Kasumi-1 (cell line): ENCODE data around the gene PRKRIP1.
"Not testable (repeated sequence)": the region's sequence is repeated elsewhere in the genome, so short reads cannot be mapped to it uniquely, and the experiment has no call there.

Experiments
- DNase-seq, 2 experiments: peaks; one replicate each; lab custom pipeline; 2025; lab: John Stamatoyannopoulos, UW

The PRKRIP1 gene, protein sequence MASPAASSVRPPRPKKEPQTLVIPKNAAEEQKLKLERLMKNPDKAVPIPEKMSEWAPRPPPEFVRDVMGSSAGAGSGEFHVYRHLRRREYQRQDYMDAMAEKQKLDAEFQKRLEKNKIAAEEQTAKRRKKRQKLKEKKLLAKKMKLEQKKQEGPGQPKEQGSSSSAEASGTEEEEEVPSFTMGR

GRCh38 chr7:102395873-102396709 lies at the start of gene PRKRIP1:
Gene PRKRIP1, plus strand, starts transcription at chr7:102396363. Its CDS starts 49 bp downstream, at chr7:102396412.
- peak; percentile 68 to 83 for DNase-seq

- not testable (repeated sequence) for DNase-seq
Observed at GRCh38 chr7:102346983-102347382, 49.2 kb upstream of the PRKRIP1 start.

DNA sequence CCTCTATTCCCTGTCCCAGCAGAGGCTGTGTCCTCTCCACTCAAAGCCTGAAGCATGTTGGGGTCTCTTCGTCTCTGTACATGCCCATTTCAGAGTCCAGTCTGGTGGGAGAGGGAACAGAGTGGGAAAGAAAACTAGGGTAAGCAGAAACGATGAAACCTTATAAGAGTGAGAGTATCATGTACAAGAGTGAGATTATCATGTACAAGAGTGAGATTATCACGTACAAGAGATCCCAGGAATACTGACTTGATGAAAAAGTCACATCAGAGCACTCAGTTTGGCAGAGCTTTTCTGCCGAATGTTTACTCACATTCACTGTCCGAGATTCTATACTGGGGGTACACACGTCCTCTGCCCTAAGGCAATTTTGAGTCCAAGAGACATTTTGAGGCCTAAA lies 39.8 kb upstream of the PRKRIP1 start, which contains the start of gene SPDYE6:
SPDYE6 (minus strand) TSS at position 101 of the 400 bp plus-strand sequence. CDS start 421 bp downstream, outside the sequence.
- not testable (repeated sequence) for DNase-seq

DNA sequence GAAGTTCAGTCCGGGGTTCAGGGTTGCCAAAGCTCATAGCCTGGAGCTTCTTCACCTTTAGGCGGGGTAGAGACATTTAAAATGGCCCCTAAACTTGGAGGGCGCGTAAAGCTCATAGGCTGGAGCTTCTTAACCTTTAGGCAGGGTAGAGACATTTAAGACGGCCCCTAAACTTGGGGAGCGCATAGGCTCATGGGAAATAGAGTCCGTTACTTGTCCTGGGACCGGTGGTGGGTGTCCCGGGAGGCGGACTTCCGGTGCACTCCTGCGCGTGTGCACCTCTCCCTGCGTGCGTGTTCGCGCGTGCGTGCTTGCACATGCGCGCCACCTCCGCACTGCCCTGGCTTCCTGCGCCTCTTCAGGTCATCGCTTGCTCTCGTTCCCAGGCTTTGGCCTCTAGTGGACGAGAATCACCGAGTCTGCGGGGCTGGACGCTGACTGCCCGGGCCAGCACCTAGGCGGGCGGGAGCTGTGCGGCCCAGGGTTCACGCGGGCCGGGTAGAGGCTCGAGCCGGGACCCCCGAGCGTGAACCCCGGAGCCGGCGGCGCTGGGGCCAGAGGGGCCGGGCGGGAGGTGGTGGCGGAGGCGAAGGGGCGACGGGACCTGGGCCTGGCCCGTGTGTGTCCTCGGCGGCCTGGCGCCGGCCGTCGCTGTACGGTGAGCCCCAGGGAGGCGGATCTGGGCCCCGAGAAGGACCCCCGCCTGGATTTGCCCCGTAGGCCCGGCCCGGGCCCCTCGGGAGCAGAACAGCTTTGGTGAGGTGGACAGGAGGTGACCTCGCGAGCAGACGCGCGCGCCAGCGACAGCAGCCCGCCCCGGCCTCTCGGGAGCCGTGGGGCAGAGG lies 32.4 kb upstream of the PRKRIP1 start:
- DNase-seq: peak; percentile 98

DNA sequence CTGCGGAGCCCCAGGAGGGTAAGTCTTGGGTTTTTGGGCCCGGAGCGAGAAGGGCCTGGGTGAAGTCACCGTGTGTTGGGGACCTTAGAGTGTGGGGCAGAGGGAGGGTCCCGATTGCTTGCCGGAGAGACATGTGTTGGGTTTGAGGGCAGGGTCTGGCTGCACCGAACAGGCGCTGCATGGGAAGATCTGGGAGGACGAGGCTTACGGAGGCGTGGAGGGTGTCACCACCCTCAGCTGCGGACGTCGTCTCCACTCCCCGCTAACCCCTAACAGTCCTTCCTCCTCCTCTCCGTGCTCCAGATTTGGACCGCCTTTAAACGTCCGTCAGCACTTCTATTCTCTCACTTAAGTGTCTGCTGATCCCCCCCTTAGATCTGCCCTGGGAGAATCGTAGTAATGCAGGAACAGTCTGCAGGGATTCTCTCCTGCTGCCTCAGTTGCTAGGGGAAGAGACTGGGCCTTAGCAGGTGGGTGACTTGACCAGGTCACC lies 31.7 kb upstream of the PRKRIP1 start:
- DNase-seq: not testable (repeated sequence)

DNA sequence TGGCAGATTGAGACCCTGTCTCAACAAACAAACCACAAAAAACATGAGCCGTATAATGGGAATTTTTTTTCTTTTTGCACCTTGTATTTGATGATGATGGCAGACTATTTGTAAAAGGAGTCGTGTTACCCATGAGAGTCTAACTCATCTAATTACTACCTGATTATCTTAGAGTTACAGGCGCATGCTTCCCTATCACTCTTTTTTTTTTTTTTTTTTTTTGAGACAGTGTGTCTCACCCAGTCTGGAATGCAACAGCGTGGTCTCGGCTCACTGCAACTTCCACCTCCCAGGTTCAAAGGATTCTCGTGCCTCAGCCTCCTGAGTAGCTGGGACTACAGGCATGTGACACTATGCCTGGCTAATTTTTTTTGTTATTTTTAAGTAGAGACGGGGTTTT lies 30.8 kb upstream of the PRKRIP1 start:
- DNase-seq: not testable (repeated sequence)

DNA sequence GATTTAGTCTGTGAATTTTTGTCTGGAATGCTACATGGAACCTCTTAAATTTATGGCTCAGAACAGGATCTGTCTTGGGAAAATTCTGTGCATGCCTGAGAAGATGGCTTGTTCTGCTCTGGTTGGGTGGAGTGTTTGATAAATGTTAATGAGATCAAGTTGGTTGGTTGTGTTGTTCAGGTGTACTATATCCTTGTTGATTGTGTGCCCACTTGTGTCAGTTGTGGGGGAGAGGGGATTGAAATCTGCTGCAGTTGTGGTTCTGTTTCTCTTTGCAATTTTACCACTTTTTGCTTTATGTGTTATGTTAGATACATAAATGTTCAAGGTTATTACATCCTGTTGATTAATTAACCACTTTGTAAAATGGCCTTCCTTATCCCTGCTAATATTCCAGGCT lies 26.1 kb upstream of the PRKRIP1 start:
- not testable (repeated sequence) for DNase-seq

GRCh38 chr7:102372796-102373195 lies 23.4 kb upstream of the PRKRIP1 start:
- not testable (repeated sequence) for DNase-seq

GRCh38 chr7:102376964-102377466 lies 19.1 kb upstream of the PRKRIP1 start:
- no peak for DNase-seq

- DNase-seq: not testable (repeated sequence)
Observed at GRCh38 chr7:102380837-102381236, 15.3 kb upstream of the PRKRIP1 start.

DNA sequence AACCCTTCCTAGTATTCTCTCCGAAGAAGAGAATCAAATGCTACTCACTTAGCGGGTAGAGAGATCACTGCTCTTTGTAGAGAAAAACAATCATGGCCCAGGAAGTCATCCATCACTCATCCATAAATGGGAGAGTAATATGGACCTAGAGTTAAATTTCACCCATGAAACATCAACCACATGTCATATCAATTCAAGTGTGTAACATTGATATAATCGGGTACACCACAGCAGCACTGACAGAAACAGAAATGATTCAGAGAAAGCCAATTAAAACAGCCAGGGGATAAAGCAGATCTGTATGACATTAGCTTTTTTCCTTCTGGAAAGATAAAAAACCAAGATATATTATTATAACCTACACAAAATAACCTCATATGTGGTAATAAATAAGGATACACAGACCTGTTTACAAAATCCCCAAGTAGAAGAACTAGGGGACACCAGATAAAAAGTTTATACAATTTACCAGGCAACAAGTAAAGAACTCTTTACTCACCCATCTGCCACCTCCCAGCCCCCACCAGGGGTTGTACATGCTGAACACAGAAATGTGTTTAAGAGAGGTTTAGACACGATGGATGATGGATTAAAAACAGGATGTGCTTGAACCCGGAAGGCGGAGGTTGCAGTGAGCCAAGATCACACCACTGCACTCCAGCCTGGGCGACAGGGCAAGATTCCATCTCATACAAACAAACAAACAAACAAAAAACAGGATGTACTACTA lies 14.3 kb upstream of the PRKRIP1 start:
- not testable (repeated sequence) for DNase-seq

DNA sequence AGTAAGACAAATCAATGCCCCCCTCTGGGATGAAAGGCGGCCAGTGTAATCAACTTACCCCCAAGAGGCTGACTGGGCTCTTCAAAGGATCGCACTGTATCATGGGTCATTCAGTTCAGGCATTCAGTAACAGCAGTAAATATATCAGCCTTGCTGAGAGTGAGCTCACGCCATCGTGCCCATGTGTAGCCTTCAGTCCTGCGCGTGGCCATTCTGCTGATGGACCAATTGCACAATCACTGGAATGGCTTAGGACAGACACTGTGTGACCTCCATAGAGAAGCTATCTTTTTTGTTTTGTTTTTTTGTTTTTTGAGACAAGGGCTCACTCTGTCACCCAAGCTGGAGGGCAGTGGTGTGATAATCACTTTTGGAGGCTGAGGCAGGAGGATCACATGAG lies 9.1 kb upstream of the PRKRIP1 start:
- no peak for DNase-seq

- no peak for DNase-seq
Observed at GRCh38 chr7:102389810-102390209, 6.4 kb upstream of the PRKRIP1 start.

DNA sequence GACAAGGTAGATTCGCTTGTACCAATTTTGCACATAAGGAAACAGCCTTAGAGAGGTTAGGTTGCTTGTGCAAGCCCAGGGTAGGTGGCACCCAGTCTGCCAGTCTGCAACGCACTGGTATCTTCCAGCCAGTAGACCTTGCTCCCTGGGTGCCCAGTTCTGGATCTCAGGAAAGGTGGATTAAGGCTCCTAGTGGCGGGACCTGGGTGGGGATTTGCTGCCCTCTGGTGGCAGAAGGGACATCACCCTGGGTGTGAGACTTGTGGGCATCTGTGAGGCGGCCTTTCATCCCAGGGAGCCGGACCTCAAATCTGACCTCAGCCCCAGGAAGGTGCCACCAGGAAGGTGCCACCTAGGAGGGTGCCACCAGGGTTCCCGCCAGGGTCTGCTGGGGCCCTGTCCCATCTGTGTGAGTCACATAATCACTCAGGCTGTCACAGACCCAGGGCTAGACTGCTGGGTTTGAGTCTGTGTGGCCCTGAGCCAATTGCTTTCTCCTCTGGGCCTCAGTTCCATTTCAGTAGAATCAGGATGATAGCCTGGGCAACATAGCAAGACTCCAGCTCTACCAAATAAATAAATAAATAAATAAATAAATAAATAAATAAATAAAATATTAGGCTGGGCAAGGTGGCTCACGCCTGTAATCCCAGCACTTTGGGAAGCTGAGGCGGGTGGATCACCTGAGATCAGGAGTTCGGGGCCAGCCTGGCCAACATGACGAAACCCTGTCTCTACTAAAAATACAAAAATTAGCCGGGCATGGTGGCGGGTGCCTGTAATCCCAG lies 5.3 kb upstream of the PRKRIP1 start:
- peak; percentile 35 to 61 for DNase-seq

GRCh38 chr7:102392330-102392729 lies 3.8 kb upstream of the PRKRIP1 start:
- DNase-seq: no peak

DNA sequence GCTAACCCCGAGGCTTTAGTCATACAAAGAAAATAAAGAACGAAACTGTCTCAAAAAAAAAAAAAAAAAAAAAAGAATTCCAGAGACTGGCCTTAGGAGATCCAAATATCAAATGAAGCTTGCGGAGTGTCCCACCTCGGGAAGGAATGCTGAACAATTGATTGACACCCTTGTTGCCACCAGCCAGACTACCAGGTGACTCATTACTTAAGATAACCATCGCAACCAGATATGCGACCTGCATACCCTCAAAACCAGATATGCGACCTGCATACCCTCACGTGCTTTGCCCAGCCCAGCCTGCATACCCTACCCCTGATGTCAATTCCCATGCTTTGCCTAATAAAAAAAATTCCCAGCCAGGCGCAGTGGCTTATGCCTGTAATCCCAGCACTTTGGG lies 2.7 kb upstream of the PRKRIP1 start:
- DNase-seq: no peak

- no peak for DNase-seq
Observed at GRCh38 chr7:102395592-102395872, 631 bp upstream of the PRKRIP1 start.

DNA sequence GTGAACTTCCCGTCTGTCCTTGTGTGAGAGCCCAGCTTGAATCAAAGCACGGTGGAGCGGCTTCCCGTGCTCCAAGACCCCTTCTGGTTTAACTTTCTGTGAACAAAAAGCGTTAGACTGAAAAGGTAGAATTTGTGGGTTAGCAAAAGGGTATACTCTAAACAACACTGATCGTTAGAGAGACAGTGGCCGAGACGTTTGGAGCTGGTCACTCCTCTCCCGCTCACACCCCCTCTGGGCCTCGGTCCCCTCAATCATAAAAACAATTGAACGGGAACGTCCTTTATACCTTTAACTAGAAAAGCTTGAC lies 502 bp downstream of the PRKRIP1 start:
- DNase-seq: peak in 1 of 2 experiments; percentile 51

GRCh38 chr7:102398543-102398942 lies 2.4 kb downstream of the PRKRIP1 start:
- DNase-seq: no peak

DNA sequence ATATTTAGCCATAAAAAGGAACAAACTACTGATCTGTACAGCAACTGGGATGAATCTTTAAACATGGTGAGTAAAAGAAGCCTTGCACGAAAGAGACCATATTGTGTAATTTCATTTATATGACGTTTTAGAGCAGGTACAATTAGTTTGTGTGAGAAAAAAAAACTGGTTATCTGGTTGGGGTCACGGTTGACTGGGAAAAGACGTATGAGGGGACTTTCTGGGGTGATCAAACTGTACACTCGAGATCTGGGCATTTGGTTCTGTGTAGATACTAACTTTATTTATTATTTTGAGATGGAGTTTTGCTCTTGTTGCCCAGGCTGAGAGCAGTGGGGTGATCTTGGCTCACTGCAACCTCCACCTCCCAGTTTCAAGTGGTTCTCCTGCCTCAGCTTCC lies 4.2 kb downstream of the PRKRIP1 start:
- no peak for DNase-seq

DNA sequence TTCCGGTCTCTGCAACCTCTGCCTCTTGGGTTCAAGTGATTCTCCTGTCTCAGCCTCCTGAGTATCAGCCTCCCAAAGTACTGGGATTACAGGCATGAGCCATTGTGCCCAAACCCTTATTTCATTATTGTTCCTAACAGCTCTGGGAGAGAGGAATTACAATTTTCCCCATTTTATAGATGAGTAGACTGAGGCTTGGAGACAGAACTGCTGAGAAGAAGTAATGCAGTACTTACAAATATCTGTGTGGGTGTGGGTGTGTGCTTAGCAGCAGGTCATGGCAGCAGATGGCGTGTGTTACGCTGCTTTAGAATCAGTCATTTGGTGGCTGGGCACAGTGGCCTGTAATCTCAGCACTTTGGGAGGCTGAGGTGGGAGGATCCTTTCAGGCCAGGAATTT lies 7.4 kb downstream of the PRKRIP1 start:
- DNase-seq: no peak
